Neural progenitor cell (in vitro differentiated cells): ENCODE results near the gene RIPOR3. TPM values are rescaled to one million over a fixed set of nuclear protein-coding genes. Genes with fewer than 3 reads are reported as not detected.

Source experiments
- DNase-seq: peaks from one replicate; pipeline ENCODE4 v3.0.0-alpha.2; 2016; ENCODE audit warnings: low spot score
- H2AFZ ChIP-seq: fragments of 200-600 bp; sonication (generic); replicated peaks from 2 replicates; pipeline ENCODE4 v1.6.1; 2016; ENCODE audit warnings: antibody characterized with exemption
- H3F3A ChIP-seq: fragments of 200-600 bp; sonication (generic); 2 replicates; pipeline ENCODE4 v1.6.1; 2016; ENCODE audit warnings: antibody characterized with exemption, low read depth
- H3K27ac ChIP-seq: fragments of 200-600 bp; sonication (generic); 2 replicates; pipeline ENCODE4 v1.5.1; 2016; ENCODE audit warnings: mild to moderate bottlenecking
- H3K27me3 ChIP-seq: fragments of 200-600 bp; sonication (generic); 2 replicates; pipeline ENCODE4 v1.6.1; 2016; ENCODE audit warnings: mild to moderate bottlenecking, moderate library complexity
- H3K36me3 ChIP-seq: fragments of 200-600 bp; sonication (generic); 2 replicates; pipeline ENCODE4 v1.5.1; 2016
- H3K4me1 ChIP-seq: fragments of 200-600 bp; sonication (generic); 2 replicates; pipeline ENCODE4 v1.6.1; 2016; ENCODE audit warnings: mixed run types
- H3K4me2 ChIP-seq: fragments of 200-600 bp; sonication (generic); 2 replicates; pipeline ENCODE4 v1.6.1; 2016
- H3K4me3 ChIP-seq: fragments of 200-600 bp; sonication (generic); 2 replicates; pipeline ENCODE4 v1.5.1; 2016
- H3K79me2 ChIP-seq: fragments of 200-600 bp; sonication (generic); 2 replicates; pipeline ENCODE4 v1.6.1; 2016; ENCODE audit warnings: low read depth
- H3K9ac ChIP-seq: fragments of 200-600 bp; sonication (generic); 2 replicates; pipeline ENCODE4 v1.6.1; 2016
- H3K9me3 ChIP-seq: fragments of 200-600 bp; sonication (generic); 2 replicates; pipeline ENCODE4 v1.5.1; 2016; ENCODE audit warnings: low read depth
- H4K20me1 ChIP-seq: fragments of 200-600 bp; sonication (generic); 2 replicates; pipeline ENCODE4 v1.6.1; 2016; ENCODE audit warnings: low read depth
- H3K27ac Mint-ChIP-seq: 3 replicates; pipeline ENCODE4 v1.8.0; 2021; ENCODE audit warnings: mixed read lengths
- H3K27me3 Mint-ChIP-seq: 2 replicates; pipeline ENCODE4 v1.8.0; 2022; ENCODE audit warnings: low read depth, mild to moderate bottlenecking, inconsistent platforms, moderate library complexity, mixed read lengths; ENCODE audit not compliant: insufficient read depth
- H3K36me3 Mint-ChIP-seq: 3 replicates; pipeline ENCODE4 v1.8.0; 2021; ENCODE audit warnings: mixed read lengths
- H3K4me1 Mint-ChIP-seq: 3 replicates; pipeline ENCODE4 v1.8.0; 2021; ENCODE audit warnings: mixed read lengths
- H3K4me3 Mint-ChIP-seq: 3 replicates; pipeline ENCODE4 v1.8.0; 2021; ENCODE audit warnings: mild to moderate bottlenecking, moderate library complexity, mixed read lengths
- H3K9me3 Mint-ChIP-seq: 3 replicates; pipeline ENCODE4 v1.8.0; 2020; ENCODE audit warnings: mixed read lengths
- EZH2 ChIP-seq: fragments of 200-600 bp; sonication (generic); IDR thresholded peaks from 2 replicates; pipeline ENCODE4 v1.6.1; 2017; ENCODE audit warnings: antibody characterized with exemption, mild to moderate bottlenecking, moderate library complexity
- EZH2phosphoT487 ChIP-seq: fragments of 200-600 bp; sonication (generic); IDR thresholded peaks from 2 replicates; pipeline ENCODE4 v1.6.1; 2017; ENCODE audit warnings: antibody characterized with exemption
- total RNA-seq: library from RNA; depleted of rRNA; stranded (reverse); fragments of >200 nt; gene quantifications from 2 replicates; pipeline ENCODE4 v1.2.3, GENCODE V29; 2015; ENCODE audit warnings: low replicate concordance
- TF ChIP-seq, protein P1 (sequence below): fragments of 200-600 bp; sonication (generic); IDR thresholded peaks from 2 replicates; pipeline ENCODE4 v1.5.1; 2017; ENCODE audit warnings: antibody characterized with exemption, mild to moderate bottlenecking

The RIPOR3 gene
- total RNA-seq, 1 donor from 2014 or later: 1.2 TPM

DNA sequence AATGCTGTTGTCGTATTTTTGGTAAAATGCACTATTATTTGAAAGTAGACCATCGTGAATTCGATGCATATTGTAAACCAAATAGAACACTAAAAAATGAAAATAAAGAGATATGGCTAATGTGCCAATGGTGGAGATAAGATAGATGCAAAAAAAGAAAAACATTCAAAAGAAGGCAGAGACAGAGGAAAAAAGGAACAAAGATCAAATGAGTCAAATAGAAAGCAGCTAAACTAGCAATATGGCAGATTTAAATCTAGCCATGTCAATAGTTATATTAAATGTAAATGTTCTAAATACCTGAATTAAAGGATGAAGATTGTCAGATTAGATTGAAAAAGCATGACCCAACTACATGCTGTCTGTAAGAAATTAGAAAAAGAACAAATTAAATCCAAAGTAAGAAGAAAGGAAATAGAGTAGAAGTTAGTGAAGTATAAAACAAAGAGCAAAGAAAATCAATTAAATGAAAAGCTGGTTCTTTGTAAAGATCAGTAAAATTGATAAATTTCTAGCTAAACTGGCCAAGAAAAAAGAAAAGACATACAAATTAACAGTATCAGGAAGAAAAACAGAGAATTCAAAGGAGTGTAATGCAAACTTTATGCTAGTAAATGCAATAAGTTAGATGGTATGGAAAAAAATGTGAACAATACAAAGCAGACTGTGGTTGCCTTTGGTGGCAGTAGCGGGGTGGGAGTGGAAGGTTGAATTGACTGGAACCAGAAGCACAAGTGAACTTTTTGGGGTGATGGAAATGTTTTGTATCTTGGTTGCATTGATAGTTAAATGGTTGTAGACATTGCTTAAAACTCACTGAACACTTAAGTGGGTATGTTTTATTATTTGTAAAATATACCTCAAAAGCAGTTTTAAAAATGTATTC, 136.4 kb downstream of the RIPOR3 start:
- DNase-seq: no peak
- peaks cover 4% of the 10 kb centered on the region for H3K9me3 Mint-ChIP-seq
- H3K27ac ChIP-seq: no peak overlapping the region
- H3K4me2 ChIP-seq: no peak overlapping the region
- no peaks in the 10 kb centered on the region for H3K4me1 ChIP-seq
- H3K4me1 Mint-ChIP-seq: peaks cover 3% of the 10 kb centered on the region
- peaks cover 14% of the 10 kb centered on the region for H3K36me3 Mint-ChIP-seq
- H3K9ac ChIP-seq: no peak overlapping the region
- H3K4me3 Mint-ChIP-seq: no peak overlapping the region
- no peak overlapping the region for H2AFZ ChIP-seq
- H3K27me3 Mint-ChIP-seq: peaks cover 2% of the 10 kb centered on the region
- peaks cover 8% of the 10 kb centered on the region for H4K20me1 ChIP-seq
- no peaks in the 10 kb centered on the region for H3K36me3 ChIP-seq
- no peaks in the 10 kb centered on the region for H3K9me3 ChIP-seq
- no peaks in the 10 kb centered on the region for H3K27me3 ChIP-seq
- no peak overlapping the region for H3K4me3 ChIP-seq
- no peaks in the 10 kb centered on the region for H3F3A ChIP-seq
- H3K27ac Mint-ChIP-seq: no peak overlapping the region
- TF ChIP-seq, protein P1, sequence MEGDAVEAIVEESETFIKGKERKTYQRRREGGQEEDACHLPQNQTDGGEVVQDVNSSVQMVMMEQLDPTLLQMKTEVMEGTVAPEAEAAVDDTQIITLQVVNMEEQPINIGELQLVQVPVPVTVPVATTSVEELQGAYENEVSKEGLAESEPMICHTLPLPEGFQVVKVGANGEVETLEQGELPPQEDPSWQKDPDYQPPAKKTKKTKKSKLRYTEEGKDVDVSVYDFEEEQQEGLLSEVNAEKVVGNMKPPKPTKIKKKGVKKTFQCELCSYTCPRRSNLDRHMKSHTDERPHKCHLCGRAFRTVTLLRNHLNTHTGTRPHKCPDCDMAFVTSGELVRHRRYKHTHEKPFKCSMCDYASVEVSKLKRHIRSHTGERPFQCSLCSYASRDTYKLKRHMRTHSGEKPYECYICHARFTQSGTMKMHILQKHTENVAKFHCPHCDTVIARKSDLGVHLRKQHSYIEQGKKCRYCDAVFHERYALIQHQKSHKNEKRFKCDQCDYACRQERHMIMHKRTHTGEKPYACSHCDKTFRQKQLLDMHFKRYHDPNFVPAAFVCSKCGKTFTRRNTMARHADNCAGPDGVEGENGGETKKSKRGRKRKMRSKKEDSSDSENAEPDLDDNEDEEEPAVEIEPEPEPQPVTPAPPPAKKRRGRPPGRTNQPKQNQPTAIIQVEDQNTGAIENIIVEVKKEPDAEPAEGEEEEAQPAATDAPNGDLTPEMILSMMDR: no peak
- no peak for TF ChIP-seq EZH2phosphoT487
- TF ChIP-seq EZH2: no peak
- peaks cover 25% of the 10 kb centered on the region for H3K79me2 ChIP-seq

DNA sequence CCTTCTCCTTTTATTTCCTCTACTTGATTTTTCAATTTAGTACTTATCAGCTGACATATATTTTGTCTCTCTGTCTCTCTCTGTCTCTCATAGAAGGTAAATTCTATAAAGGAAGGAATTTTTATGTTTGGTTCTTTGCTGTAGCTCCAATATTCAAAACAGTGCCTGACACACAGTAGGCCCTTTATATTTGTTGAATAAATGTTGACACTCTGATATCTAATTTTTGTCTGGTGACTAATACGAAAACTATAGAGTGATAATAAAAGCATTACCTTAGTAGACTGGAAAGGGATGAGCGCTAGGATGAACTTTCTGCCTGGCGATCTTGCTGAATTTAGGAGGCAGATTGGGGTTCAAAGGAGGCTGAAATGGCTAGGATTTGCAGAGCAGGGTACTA, 138.4 kb downstream of the RIPOR3 start:
- H3K4me1 Mint-ChIP-seq: no peaks in the 10 kb centered on the region
- Histone ChIP-seq H3K27ac (no peak overlapping the region), H3F3A (no peaks in the 10 kb centered on the region), H3K4me1 (no peaks in the 10 kb centered on the region), H3K9me3 (no peaks in the 10 kb centered on the region), H3K9ac (no peak overlapping the region), H3K36me3 (no peaks in the 10 kb centered on the region), H3K4me2 (no peak overlapping the region), H4K20me1 (peaks cover 12% of the 10 kb centered on the region), H2AFZ (no peak overlapping the region), H3K27me3 (no peaks in the 10 kb centered on the region), H3K4me3 (no peak overlapping the region), H3K79me2 (peaks cover 19% of the 10 kb centered on the region)
- H3K27ac Mint-ChIP-seq: no peak overlapping the region
- no peak for DNase-seq
- no peaks in the 10 kb centered on the region for H3K9me3 Mint-ChIP-seq
- peaks cover 2% of the 10 kb centered on the region for H3K27me3 Mint-ChIP-seq
- no peak overlapping the region for H3K4me3 Mint-ChIP-seq
- TF ChIP-seq EZH2 (no peak), EZH2phosphoT487 (no peak)
- TF ChIP-seq, protein P1: no peak
- H3K36me3 Mint-ChIP-seq: peaks cover 9% of the 10 kb centered on the region

DNA sequence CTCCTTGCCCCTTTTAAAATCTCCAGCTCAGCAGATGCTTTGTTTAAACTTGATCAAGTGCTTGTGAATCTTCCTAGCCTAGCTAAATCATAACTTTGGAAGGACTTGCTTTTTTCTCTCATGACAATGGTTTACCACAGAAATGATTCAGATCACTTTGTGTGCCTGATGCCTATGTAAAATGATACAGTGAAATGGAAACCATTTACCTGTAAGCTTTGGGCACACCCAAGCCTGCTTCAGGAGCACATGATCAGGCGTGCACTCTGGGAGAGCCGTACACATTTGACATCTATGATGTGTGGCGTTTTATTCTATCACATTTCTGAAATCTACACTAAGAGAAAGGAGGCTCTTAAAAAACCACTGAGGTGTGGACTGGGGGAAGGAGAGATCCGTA, 140.1 kb downstream of the RIPOR3 start:
- peaks cover 12% of the 10 kb centered on the region for H4K20me1 ChIP-seq
- no peaks in the 10 kb centered on the region for H3K27me3 ChIP-seq
- H3K9me3 Mint-ChIP-seq: no peaks in the 10 kb centered on the region
- no peak overlapping the region for H3K4me3 ChIP-seq
- no peak overlapping the region for H3K9ac ChIP-seq
- no peaks in the 10 kb centered on the region for H3K4me1 Mint-ChIP-seq
- H3K27me3 Mint-ChIP-seq: peaks cover 2% of the 10 kb centered on the region
- H3K4me3 Mint-ChIP-seq: no peak overlapping the region
- H3K79me2 ChIP-seq: peaks cover 16% of the 10 kb centered on the region
- H3K27ac Mint-ChIP-seq: no peak overlapping the region
- H3K36me3 ChIP-seq: no peaks in the 10 kb centered on the region
- H2AFZ ChIP-seq: no peak overlapping the region
- H3F3A ChIP-seq: no peaks in the 10 kb centered on the region
- H3K9me3 ChIP-seq: no peaks in the 10 kb centered on the region
- no peak for DNase-seq
- no peak overlapping the region for H3K27ac ChIP-seq
- H3K4me2 ChIP-seq: no peak overlapping the region
- no peaks in the 10 kb centered on the region for H3K4me1 ChIP-seq
- peaks cover 6% of the 10 kb centered on the region for H3K36me3 Mint-ChIP-seq
- TF ChIP-seq EZH2phosphoT487 (no peak), EZH2 (no peak)
- TF ChIP-seq, protein P1: no peak
